ENCODE results near the gene RBMS3.

RBMS3 gene

GRCh38 chr3:29852767-29853166 is 571.9 kb downstream of the RBMS3 start:
- DNase-seq = no peak

GRCh38 chr3:29853841-29854397 is 573.0 kb downstream of the RBMS3 start:
- DNase-seq = no peak

- DNase-seq = no peak
Measured at GRCh38 chr3:29854821-29855220, 574.0 kb downstream of the RBMS3 start.

- DNase-seq = no peak
Measured at GRCh38 chr3:29859726-29860270, 578.9 kb downstream of the RBMS3 start.

GRCh38 chr3:29864809-29865208 is 583.9 kb downstream of the RBMS3 start:
- no peak for DNase-seq

- no peak for DNase-seq
Measured at GRCh38 chr3:29868543-29869101, 587.8 kb downstream of the RBMS3 start.

DNA sequence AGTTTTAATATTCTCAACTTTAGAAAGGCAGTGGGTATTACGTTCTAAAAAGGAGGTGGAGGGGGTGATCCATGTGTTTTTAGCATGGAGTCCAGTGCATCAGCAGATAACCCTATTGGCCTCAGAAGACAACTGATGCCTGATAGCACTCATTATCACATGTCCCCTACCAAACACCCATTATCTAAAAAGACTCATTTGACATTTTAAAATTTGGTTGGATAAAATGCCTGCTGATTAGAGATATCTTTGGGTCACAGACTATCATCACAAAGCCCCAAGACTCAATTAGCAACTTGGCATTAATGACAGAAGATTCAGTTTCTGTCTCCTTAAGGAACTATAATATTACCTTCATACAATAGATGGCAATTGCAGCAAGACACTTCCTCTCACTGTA is 589.3 kb downstream of the RBMS3 start:
- no peak for DNase-seq

GRCh38 chr3:29871087-29871486 is 590.2 kb downstream of the RBMS3 start:
- no peak for DNase-seq

DNA sequence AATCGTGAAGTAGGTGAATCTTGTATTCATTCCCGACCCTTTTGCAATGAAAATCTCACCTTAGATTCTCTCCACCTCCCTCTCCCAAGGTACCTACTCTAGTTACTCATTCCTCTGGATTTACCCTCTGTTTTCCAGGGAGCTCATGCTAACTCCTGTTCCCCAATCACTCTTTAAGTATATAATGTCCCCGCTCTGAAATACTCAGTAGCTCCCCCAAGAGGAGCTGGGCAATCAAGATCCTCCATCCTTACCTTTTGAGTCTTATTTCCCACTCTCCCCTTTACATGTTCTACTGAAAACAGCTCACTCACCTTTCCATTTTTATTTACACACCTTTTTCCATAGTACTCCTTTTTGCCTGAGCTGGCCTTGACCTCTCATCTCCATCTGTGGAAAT is 599.9 kb downstream of the RBMS3 start:
- DNase-seq = no peak

DNA sequence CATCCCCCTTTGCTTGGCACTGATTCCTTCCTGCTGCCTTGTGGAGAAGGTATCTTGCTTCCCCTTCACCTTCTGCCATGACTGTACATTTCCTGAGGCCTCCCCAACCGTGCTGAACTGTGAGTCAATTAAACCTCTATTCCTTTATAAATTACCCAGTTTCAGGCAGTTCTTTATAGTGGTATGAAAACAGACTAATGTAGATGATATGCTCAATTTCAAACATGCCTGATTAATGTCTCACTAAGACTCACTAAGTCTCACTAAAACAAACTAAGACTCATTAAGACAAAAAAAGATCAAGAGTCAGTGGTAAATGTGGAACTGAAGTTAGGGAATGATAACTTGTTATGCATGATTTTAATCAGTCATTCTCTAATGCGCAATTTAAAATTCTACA is 606.6 kb downstream of the RBMS3 start:
- no peak for DNase-seq

- DNase-seq = no peak
Measured at GRCh38 chr3:29889215-29889614, 608.3 kb downstream of the RBMS3 start.

DNA sequence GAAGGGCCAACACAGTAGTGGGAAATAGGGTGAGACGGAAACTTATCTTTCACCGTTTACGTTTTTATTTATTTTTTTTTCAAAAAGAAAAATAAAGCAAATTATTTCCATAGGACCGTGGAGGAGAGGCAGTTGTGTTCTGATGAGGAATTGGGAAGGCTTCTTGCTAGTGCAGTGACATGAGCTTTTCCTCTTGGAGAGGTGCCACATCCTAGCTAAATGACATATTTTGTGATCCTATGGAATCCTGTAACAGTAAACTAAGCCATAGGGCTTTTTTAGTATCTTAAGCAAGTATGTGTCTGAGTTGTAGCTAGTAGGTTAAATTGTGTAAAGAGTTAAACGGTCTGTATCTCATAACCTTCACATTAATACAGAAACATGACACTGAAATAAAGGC is 609.9 kb downstream of the RBMS3 start:
- no peak for DNase-seq

GRCh38 chr3:29892976-29893554 is 612.2 kb downstream of the RBMS3 start:
- no peak for DNase-seq

- DNase-seq = no peak
Measured at GRCh38 chr3:29896856-29897255, 616.0 kb downstream of the RBMS3 start.

GRCh38 chr3:29898171-29898965 is 617.5 kb downstream of the RBMS3 start:
- DNase-seq = no peak

DNA sequence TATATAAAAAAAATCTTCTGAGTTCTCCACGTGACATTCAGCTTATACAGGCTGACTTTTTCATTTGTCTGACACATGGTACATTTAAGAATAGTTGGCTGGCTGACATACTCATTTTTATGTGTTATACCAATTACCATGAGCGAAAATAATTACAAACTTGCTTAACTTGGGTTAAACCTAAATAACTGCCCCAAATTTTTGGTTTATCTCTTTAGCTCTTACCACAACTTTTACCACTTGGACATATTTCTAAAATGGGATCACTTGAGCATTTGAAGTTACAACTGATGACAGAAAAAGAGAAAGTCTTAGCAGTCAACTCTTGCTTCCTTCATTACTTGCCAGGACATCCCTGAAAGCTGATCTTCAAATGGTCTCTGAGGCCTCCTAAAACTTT is 618.1 kb downstream of the RBMS3 start:
- DNase-seq = no peak

GRCh38 chr3:29901097-29901496 is 620.2 kb downstream of the RBMS3 start:
- no peak for DNase-seq

DNA sequence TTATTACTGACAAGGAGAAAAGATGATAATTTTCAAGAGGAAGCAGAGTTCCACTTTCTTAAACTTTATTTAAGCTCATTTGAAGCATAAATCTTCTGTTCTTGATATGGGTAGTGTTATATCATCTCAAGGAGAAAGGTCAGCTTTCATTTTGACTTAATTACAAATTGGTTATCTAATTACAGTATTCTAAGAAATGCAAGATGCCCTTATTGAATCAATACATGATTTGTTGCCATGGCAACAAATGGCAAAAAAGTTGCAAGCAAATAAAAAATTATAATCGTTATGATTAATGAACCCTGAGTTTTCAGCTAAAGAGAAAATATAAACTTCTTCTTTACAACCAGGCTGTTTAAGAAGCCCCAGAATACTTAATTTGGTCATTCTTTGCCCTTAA is 622.7 kb downstream of the RBMS3 start:
- no peak for DNase-seq

DNA sequence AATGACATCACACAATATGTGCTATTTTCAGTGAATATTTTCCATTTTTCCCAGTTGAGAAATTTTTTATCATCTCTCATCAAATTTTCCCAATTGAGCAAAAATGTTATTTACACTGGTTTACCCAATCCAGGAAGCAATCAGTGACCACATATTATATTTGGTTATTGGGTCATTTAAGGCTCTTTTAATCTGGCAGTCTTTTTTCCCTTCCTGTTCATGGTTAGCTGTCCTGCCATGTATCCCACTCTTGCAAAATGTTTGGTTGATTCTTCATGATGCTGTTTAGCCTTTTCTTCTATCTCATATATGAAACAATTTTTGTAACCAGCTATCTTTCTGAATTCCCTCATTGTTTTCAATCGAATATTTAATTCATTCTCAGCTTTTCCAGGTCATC is 626.0 kb downstream of the RBMS3 start:
- DNase-seq = no peak

GRCh38 chr3:29912600-29913288 is 631.9 kb downstream of the RBMS3 start:
- no peak for DNase-seq

DNA sequence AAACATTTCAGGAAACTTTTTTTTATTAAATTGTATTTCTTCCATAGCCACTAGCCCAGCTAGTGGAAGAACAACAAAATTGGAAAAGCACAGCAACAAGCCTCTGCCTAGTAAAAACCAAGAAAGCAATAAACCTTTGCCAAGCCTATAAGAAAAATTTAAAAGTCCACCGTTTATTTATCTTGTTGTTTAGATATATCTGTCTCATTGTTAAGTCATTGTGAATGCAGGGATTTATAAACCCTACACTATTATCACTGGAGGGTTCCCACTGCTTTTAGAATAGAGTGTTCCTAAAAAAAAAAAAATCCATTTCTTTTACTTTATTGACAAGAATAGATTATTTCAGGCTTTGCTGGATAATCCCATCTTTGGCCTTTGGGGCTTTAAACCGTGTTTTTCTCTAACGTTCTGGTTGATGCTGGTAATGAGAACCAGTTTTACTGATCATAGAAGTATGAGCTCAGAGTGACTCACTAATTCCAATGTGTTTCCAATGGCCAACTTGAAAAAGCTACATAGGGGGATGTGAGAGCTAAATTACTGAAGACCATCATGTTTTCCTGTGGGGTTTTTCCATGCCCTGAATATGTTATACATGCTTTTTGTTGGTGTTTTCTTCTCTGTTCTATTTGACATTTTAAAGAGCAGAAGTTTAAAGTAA is 634.1 kb downstream of the RBMS3 start:
- no peak for DNase-seq

GRCh38 chr3:29919571-29919970 is 638.7 kb downstream of the RBMS3 start:
- no peak for DNase-seq

Data from hematopoietic multipotent progenitor cell treated with erythropoietin and hydrocortisone succinate and interleukin-3 and kit ligand, for 4 days (in vitro differentiated cells).